OCI-M2 (cell line): ENCODE data around the gene LAMB2.
A peak's percentile ranks its signal among the peaks of the same experiment; 100 is the strongest.

Experiments used
- DNase-seq: peaks from one replicate; lab custom pipeline; 2025; ENCODE audit not compliant: unreplicated experiment; lab: John Stamatoyannopoulos, UW

LAMB2 gene

DNA sequence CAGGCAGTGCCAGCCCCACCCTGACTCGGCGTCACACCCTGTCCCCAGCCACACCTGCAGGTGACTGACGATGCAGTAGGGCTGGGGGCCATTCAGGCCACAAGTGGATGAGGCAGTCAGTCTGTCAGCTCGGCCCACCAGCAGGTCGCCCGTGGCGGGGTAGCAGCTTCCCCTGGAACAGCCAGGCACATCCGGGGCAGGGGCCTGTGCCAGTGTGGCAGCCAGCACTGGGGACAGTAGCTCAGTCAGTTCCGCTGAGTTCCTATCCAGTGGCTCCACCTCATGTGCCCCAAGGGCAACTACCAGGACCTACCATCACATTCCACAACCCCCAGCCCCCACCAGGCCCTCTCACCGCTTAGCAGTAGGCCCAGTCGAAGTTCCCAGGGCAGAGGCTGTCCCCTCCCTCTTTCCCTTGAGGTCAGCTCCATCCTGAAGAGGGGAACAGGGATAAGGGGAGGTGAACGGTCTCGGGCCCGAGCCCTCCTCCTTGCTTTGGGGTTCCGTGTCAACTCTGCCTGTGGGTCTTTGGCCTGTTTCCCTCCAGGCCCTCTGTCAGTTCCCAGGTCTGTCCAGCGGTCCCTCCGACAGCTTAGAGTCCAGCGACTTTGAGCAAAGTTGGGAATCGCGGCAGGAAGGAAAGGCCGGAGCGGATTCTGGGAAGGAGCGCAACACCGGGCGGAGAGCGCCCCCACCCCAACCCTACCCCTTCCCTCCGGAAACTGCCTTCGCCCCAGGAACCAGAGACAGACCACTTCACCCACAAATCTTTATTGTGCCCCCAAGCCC, at the start of gene LAMB2:
Gene LAMB2, minus strand, starts transcription at position 614 of the 789 bp plus-strand sequence. Its CDS starts 183 bp downstream, at position 431.
- no peak for DNase-seq

DNA sequence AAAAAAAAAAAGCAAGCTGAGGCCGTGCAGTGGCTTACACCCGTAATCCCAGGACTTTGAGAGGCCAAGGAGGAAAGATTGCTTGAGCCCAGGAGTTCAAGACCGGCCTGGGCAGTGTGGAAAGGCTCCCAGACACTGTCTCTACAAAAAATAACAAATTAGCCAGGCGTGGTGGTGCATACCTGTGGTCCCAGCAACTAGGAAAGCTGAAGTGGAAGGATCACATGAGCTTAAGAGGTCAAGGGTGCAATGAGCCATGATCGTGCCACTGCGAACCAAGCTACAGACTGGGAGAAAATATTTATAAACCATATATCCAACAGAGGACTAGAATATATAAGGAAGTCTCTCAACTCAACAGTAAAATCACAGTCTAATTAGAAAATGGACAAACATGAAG, 48.5 kb upstream of the LAMB2 start:
- no peak for DNase-seq

DNA sequence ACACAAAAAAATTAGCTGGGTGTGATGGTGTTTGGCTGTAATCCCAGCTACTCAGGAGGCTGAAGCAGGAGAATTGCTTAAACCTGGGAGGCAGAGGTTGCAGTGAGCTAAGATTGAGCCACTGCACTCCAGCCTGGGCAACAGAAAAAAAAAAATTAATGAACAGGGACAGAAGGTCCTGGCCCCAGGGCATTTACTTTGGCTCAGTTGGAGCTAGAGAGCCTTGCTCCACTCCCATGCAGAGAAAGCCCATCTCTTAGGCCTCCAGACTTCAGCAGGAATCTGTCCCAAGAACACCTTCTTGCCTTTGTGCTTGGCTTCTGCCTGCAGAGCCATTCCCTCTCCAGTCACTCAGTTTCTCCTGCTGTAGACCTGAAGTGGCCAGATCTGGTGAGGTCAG, 47.3 kb upstream of the LAMB2 start:
- DNase-seq: no peak

DNA sequence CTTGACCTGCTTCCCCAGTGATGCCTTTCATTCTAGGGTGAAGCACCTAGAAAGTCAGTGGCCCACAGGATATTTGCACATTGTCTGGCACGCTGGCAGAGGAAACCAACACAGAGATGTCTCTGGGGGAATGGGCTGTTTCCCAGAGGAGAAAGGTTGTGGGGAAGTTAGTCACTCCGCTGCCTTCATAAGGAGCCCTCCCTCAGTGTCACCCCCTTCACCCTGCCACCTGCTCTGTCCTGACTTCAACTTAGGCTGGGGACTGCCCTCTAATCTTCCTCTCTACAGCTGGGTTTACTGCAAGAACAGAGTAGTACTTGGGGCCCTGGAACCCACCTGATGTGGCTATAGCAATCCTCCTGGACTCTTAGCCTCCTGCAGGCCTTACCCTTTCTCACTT, 44.2 kb upstream of the LAMB2 start:
- DNase-seq: no peak

DNA sequence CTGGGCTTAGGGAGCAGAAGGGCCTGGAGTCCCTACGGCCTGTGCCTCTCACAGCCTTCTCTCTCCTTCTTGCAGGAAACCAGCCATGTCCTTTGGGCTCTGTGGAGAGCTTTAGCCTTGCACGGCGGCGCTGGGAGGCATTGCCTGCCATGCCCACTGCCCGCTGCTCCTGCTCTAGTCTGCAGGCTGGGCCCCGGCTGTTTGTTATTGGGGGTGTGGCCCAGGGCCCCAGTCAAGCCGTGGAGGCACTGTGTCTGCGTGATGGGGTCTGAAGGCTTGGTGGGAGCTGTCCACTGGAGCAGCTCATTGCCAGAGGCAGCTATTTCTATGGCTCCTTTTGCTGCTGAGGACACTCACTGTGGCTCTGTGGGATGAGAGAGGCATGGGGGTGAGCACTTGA, 42.7 kb upstream of the LAMB2 start:
- no peak for DNase-seq

DNA sequence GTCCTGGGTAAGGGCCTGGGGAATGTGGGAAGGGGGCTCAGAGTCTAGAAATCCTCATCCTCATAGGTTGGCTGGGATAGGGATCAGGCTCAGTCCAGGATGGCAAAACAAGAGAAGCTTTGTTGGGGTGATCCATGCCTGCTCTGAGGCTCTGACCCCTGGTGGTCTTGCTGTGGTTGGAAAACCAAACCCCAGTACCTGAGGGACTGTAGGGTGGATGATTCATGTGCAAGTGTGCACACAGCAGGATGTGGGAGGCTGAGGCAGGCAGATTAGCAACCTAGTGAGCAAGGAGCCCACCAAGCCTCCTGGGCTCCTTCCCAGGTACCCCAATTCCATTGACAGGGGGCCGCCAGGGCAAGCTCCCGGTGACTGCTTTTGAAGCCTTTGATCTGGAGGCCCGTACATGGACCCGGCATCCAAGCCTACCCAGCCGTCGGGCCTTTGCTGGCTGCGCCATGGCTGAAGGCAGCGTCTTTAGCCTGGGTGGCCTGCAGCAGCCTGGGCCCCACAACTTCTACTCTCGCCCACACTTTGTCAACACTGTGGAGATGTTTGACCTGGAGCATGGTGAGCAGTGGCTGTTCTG, 41.6 kb upstream of the LAMB2 start:
- no peak for DNase-seq

DNA sequence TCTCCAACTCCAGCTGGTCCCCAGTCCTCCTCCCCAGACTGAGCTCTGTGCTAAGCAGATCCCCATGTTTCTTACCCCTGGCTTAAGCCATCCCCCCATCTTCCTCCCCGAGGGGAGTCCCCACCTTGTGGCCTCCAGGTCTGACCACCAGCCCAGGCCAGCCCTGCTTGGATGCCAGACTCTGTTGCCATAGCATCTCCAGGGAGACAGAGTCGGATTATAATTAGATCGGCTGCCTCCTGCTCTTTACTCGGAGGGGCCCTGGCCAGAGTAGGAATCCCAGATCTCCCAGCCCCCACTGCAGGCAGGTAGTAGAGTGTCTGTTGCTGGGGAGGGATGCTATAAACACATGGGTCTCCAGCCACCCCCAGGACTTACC, 40.9 kb upstream of the LAMB2 start:
- no peak for DNase-seq

DNA sequence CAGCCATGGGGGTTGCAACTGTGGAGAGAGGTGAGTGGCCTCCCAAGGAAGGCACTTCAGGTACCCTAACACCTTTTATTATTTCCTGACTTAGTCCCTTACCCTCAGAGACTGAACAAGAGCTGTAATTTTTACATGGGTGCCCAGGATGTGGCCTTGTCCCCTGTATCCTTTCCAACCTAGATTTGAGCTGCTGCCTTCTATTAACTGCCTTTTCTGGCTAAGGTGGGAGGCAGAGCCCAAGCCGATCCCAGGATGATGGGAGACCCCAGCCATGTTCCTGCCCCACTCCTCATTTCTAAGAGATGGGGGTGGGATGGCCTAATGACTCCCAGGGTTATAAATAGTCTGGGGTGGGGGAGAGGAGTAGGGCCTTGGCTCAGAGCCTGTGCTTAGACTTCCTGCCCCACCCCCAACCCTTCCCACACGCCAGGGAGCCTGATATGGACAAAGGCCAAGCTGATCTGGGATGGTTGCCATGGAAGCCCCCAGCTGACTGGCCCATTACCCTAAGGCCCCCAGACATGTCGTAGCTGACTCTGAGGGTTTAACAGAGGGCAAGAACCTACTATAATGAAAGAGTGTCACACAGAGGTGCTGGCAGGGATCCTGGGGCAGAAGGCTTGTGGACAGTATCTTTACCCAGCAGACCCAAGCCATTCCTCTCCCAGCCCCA, 40.4 kb upstream of the LAMB2 start:
- no peak for DNase-seq

DNA sequence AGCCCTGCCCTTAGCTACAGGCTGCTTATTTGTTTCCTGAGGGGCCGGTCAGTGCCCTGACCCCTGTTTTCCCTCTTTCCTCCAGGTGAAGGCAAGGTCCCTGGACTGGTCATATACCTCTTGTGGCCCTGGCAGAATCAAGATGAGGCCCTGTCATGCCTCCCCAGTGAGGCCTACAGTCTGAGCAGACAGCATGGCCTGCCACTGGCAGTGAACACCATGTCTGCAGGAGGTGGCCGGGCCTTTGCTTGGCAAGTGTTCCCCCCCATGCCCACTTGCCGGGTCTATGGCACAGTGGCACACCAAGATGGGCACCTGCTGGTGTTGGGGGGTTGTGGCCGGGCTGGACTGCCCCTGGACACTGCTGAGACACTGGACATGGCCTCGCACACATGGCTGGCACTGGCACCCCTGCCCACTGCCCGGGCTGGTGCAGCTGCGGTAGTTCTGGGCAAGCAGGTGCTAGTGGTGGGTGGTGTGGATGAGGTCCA, 39.7 kb upstream of the LAMB2 start:
- DNase-seq: no peak

DNA sequence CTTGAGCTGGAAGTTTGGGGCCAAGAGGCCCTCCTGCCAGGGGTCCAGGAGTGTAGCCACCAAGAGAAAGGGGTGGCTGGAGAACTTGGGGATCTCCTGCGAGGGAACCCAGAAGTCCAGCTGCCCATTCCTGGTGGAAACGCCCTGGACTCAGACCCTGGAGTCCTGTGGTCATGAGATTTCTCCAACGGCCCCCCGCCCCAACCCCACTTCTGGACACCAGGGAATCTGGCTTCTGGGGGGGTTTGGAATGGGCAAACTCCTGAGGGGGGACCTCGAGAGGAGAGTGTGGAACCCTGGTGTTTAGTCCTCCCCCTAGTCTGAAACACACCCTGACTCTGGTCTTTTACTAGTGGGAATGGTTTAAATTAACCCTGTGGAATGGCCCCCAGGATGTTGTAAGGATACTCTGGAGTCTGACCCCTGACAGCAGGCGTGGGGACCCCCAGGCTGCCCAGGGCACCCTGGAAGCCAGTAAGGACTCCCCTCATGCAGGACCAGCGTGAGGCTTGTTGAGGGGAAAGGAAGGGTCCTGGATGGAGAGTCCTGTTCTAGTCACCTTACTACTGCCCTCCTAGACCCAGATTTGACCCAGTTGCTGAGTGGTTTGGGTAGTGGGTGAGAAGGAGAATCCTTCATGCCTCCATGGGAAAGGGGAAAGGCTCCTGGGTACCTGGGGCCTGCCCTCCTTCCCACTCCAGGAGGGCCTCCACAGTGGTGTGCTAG, 39.1 kb upstream of the LAMB2 start:
- no peak for DNase-seq

DNA sequence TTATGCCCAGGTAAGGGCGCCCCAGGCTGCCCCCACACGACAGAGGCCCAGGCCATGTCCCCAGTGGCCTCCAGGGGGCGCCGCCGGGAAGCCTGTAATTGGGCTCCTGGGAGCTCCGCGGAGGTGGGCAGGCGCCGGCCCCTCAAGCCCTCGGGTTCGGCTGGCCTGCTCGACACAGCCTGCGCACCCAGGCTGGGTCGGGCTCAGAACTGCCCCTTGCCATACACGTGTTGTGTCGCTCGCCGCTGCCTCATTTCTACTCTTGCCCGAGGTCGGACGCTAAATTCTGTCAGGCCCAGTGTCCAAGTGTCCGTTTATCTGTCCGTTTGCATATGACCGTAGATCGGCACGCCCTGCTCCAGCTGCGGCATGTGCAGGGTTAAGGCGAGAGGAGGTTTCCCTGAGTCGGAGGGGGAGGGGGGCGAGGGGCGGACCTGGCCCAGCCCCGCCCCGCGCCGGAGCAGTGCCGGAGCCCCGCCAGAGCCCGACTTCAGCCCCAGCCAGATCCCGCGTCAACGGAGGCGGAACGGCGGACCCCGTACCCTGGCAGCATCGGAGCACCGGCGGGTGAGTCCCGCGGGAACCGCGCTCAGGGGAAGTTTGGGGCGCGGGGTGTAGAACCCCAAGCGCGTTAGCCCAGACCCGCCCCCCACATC, 38.4 kb upstream of the LAMB2 start, which contains the start of gene KLHDC8B:
Gene KLHDC8B, plus strand, starts transcription at position 480 of the 656 bp plus-strand sequence. CDS start 1,172 bp downstream, outside the sequence.
- peak; percentile 79 for DNase-seq

DNA sequence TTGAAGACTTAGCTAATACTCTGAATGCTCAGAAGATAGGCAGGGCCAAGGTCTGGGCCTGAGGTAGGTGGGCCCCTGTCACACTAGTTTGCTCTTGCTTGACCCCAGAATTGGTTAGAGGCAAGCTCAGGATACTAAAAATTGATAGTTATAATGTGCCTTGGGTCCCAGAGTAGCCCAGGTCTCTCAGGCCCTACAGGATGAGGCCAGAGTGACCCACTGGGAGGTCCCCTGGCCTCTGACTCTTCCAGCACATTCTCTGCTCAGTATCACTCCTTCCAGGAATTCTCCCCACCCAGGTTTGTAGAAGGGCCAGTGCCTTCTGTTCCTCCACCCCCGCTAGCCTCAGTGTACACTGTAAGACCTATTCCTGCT, 37.9 kb upstream of the LAMB2 start:
- DNase-seq: no peak

DNA sequence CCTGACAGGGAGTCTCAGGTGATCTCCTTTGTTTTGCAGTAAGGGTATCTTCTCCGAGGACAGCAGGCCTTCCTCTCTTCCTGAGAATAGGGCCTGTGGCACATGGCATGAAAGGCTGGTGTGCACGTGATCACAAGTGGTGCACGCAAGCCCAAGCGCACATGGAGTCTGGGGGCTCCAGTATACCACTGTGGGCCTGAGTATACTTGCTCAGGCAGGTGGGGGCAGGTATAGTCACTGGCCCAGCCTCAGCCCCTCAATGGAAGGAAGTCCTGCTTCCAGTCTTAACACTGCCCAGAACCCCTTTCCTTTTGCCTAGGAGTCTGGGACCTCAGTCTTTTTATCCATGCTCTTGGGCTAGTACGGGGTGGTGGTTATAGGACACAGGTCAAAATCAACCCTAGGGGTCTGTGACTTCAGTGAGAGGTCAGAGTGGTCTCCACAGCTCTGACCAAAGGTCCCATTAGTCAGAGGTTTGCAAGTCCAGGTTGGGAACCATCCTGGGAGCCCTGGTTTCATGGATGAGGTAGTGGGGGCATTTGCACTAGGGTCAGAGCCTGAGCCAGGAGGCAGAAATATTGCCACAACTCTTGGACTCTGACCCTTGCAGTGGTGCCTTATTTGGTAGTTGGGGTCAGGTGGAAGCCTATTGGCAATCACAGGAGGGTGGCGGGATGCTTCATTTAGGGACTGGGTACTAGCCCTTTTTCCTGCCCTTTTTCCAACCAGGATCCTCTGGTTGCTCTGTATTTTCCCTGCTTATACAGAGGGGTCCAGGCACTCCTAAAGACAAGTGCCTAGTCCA, 34.1 kb upstream of the LAMB2 start:
- no peak for DNase-seq

DNA sequence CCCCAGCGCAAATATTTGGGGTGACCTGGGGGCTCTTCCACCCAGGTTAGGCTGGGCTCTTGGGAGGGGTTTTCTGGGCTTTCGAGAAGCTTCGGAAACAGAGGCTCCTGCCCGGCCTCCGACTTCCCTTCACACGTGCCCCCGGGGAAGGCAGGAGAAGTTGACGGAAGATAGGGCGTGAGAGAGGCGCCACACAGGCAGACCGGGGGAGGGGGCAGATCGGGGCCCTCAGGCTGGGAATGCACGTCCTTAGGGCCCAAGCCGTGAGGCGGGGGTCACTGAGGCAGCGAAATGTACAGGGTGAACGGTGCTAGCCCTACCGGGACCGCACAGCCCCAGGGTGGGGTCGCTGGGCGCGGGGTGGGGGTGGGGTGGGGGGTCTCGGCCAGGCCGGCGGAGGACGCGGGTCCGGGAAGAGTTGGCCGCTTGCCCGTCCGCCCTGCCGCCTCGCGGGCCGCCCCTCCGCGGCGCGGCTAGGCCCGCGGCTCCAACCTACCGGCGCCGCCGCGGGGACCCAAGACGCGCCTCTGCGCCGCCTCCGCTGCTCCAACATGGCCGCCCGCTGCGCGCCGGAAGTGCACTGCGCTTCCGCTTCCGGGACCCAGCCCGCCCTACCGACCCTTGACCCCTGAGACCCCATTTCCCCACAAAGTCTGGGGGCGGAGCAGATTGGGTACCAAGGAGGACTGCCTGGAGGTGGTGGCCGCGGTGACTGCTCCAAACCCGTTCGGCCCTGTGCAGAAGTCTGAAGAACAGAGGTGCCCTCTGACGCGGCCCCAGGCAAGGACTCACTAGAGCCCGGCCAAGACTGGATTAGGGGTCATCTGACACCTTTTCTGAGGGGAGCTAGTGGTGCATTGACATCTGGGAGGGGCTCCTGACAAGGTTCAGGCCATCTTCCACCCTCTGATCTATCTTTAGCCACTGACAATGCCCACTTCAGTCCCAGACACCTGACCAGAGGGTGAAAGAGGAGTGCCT, 33.2 kb upstream of the LAMB2 start, which contains the start of gene CCDC71:
Gene CCDC71, minus strand, starts transcription at position 561 of the 981 bp plus-strand sequence. CDS start 2,123 bp downstream, outside the sequence.
- no peak for DNase-seq

DNA sequence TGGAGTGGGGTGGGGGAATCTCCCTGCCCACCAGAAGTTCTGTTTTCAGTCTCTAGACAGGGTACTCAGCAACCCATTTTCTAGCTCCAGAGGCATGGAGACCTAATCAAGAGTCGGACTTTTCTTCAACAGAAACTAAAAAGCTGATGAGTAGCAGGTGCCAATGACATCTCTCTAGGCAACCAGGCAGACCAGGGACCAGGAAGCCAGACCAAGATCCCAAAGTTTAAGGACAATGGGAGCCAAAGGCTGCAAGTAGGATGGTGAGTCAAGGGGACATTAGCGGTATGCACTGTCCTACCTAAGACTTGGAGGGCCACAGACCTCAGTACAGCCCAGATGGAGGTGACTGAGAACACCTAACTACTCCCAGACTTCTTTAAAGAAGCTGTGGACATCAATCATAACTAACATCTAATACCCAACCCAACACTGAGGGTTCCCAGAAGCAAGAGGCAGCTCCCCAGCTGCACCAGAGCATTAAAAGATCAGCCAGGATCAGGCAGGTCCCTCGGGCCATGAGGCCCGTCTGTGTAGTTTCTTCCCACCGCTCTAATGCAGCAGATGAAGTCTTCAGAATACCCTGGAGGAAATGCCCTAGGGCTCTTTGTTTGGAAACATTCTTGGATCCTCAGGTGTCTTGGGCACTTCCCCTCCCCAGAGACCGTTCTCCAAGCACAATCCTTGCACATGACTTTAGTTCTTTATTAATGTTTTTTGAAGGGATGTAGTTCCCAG, 32.3 kb upstream of the LAMB2 start:
- no peak for DNase-seq

DNA sequence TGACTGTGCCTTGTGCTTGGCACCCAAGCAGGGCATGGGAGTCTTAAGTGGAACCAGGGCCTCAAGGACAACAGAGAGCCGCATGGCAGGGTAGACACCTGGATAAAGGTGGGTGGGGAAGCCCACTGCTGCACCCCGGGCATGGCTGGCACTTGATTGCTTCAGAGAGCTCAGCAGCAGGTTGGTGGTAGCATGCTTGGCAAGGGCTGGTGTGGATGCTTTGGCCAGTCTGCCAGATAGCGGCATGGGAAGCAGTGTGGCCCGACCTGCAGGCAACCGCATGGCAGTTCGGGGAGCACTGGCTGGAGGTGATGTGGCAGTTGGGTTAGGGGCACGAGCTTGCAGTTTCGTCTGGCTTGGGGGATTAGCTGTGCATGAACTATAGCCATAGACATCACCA, 30.8 kb upstream of the LAMB2 start:
- no peak for DNase-seq

DNA sequence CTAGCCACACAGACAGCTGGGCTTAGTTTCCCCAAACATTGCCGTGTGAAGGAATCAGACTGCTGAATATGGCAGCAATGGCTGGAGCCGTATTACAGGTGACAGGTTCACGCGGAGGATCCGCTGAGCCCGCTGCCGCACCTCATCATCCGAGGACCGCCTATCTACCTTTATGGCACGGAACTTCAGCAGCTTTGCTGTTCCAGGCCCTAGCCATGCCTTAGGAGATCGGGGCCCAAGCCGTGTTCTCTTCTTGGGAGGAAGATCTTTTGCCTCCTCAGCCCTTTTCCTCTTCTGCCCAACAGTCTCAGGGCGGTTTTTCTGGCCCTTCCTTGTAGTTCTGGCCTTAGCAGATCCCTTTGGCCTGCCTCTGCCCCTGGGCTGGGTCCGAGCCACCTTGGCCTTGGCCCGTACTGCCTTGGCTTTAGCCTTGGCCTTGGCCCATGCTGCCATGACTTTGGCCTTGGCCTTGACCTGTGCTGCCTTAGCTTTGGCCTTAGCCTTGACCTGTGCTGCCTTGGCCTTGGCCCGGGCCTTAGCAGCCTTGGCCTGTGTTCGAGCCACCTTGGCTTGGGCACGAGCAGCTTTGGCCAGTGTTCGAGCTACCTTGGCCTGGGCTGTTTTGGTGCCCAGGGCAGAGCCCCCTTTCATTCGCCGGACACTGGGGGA, 30.0 kb upstream of the LAMB2 start:
- no peak for DNase-seq
